ENCODE data around the gene ADGRV1. TPM values are rescaled to one million over a fixed set of nuclear protein-coding genes. Genes with fewer than 3 reads are reported as not detected.
"Not testable (repeated sequence)": the region's sequence is repeated elsewhere in the genome, so short reads cannot be mapped to it uniquely, and the experiment has no call there.

The ADGRV1 gene
- total RNA-seq, 1 donor from 2014 or later = 10.0 TPM

- Histone ChIP-seq H3K9me3 (ENCODE audit: insufficient read depth, low read depth, low read length) (no peaks in the 10 kb centered on the region), H3K27ac (ENCODE audit: low read depth, low read length) (no peak overlapping the region), H3K79me2 (ENCODE audit: insufficient read depth, low read length) (no peaks in the 10 kb centered on the region), H3K27me3 (ENCODE audit: insufficient read depth, low read length) (no peaks in the 10 kb centered on the region), H3K4me2 (ENCODE audit: low read length) (no peak overlapping the region), H4K20me1 (ENCODE audit: insufficient read depth, low read length) (no peaks in the 10 kb centered on the region), H3K4me1 (ENCODE audit: insufficient read depth, low read length) (no peaks in the 10 kb centered on the region), H3K4me3 (ENCODE audit: insufficient read depth, low read depth, low read length) (no peak overlapping the region), H3K36me3 (ENCODE audit: insufficient read depth, low read length) (no peaks in the 10 kb centered on the region), H2AFZ (ENCODE audit: low read depth, low read length) (no peak overlapping the region), H3K9ac (ENCODE audit: low read length) (no peak overlapping the region)
- no peak for FAIRE-seq
- TF ChIP-seq CTCF (IDR thresholded peaks at IDR 0.05; ENCODE audit: insufficient read depth, low read depth, low read length) = no peak
- no peak for TF ChIP-seq EZH2 (IDR thresholded peaks at IDR 0.05; ENCODE audit: insufficient read depth, low read length)
- DNase-seq (ENCODE audit: low read depth) = no peak
- no peak overlapping the region for H3K4me3 Mint-ChIP-seq (ENCODE audit: unreplicated experiment)
- H3K27me3 Mint-ChIP-seq (ENCODE audit: low read depth, unreplicated experiment) = no peaks in the 10 kb centered on the region
- peaks cover 6% of the 10 kb centered on the region for H3K4me1 Mint-ChIP-seq (ENCODE audit: low read depth, unreplicated experiment)
- H3K9me3 Mint-ChIP-seq (ENCODE audit: unreplicated experiment) = no peaks in the 10 kb centered on the region
- no peak overlapping the region for H3K27ac Mint-ChIP-seq (ENCODE audit: unreplicated experiment)
- no peaks in the 10 kb centered on the region for H3K36me3 Mint-ChIP-seq (ENCODE audit: low read depth, unreplicated experiment)
Measured at GRCh38 chr5:91033370-91033769, 474.8 kb downstream of the ADGRV1 start.

GRCh38 chr5:91038180-91038808 lies 479.7 kb downstream of the ADGRV1 start:
- Histone ChIP-seq H3K79me2 (ENCODE audit: insufficient read depth, low read length) (no peaks in the 10 kb centered on the region), H2AFZ (ENCODE audit: low read depth, low read length) (no peak overlapping the region), H3K9me3 (ENCODE audit: insufficient read depth, low read depth, low read length) (no peaks in the 10 kb centered on the region), H3K4me2 (ENCODE audit: low read length) (no peak overlapping the region), H3K4me3 (ENCODE audit: insufficient read depth, low read depth, low read length) (no peak overlapping the region), H3K9ac (ENCODE audit: low read length) (no peak overlapping the region), H3K27me3 (ENCODE audit: insufficient read depth, low read length) (no peaks in the 10 kb centered on the region), H3K27ac (ENCODE audit: low read depth, low read length) (no peak overlapping the region), H4K20me1 (ENCODE audit: insufficient read depth, low read length) (no peaks in the 10 kb centered on the region), H3K36me3 (ENCODE audit: insufficient read depth, low read length) (no peaks in the 10 kb centered on the region), H3K4me1 (ENCODE audit: insufficient read depth, low read length) (no peaks in the 10 kb centered on the region)
- no peaks in the 10 kb centered on the region for H3K4me1 Mint-ChIP-seq (ENCODE audit: low read depth, unreplicated experiment)
- H3K27me3 Mint-ChIP-seq (ENCODE audit: low read depth, unreplicated experiment) = no peaks in the 10 kb centered on the region
- H3K36me3 Mint-ChIP-seq (ENCODE audit: low read depth, unreplicated experiment) = no peaks in the 10 kb centered on the region
- no peak for FAIRE-seq
- TF ChIP-seq CTCF (IDR thresholded peaks at IDR 0.05; ENCODE audit: insufficient read depth, low read depth, low read length) = no peak
- peaks cover 3% of the 10 kb centered on the region for H3K9me3 Mint-ChIP-seq (ENCODE audit: unreplicated experiment)
- peak; percentile 4 for DNase-seq (ENCODE audit: low read depth)
- no peak overlapping the region for H3K4me3 Mint-ChIP-seq (ENCODE audit: unreplicated experiment)
- no peak overlapping the region for H3K27ac Mint-ChIP-seq (ENCODE audit: unreplicated experiment)

- not testable (repeated sequence) for H3K9me3 Mint-ChIP-seq (ENCODE audit: unreplicated experiment); H4K20me1 ChIP-seq (ENCODE audit: insufficient read depth, low read length); H3K27ac ChIP-seq (ENCODE audit: low read depth, low read length); H3K36me3 Mint-ChIP-seq (ENCODE audit: low read depth, unreplicated experiment); H2AFZ ChIP-seq (ENCODE audit: low read depth, low read length); H3K79me2 ChIP-seq (ENCODE audit: insufficient read depth, low read length); FAIRE-seq; H3K27me3 ChIP-seq (ENCODE audit: insufficient read depth, low read length); H3K36me3 ChIP-seq (ENCODE audit: insufficient read depth, low read length); H3K4me1 ChIP-seq (ENCODE audit: insufficient read depth, low read length); H3K4me3 Mint-ChIP-seq (ENCODE audit: unreplicated experiment); H3K4me3 ChIP-seq (ENCODE audit: insufficient read depth, low read depth, low read length); H3K27ac Mint-ChIP-seq (ENCODE audit: unreplicated experiment); H3K4me1 Mint-ChIP-seq (ENCODE audit: low read depth, unreplicated experiment); H3K9ac ChIP-seq (ENCODE audit: low read length); H3K27me3 Mint-ChIP-seq (ENCODE audit: low read depth, unreplicated experiment); H3K9me3 ChIP-seq (ENCODE audit: insufficient read depth, low read depth, low read length); DNase-seq (ENCODE audit: low read depth); H3K4me2 ChIP-seq (ENCODE audit: low read length)
Measured at GRCh38 chr5:91041132-91041531, 482.5 kb downstream of the ADGRV1 start.
